T-helper 1 cell treated with Interleukin-12 subunit alpha and Interleukin-12 subunit beta and Interleukin-4 antibody, amounts not matched to agents 30 ng/mL and 1 ng/mL, for 36 hours (primary cell): Measurements from ENCODE around the gene AKAP6. TPM values are rescaled to one million over a fixed set of nuclear protein-coding genes. Genes with fewer than 3 reads are reported as not detected.
"Not testable (repeated sequence)": the region's sequence is repeated elsewhere in the genome, so short reads cannot be mapped to it uniquely, and the experiment has no call there.

Experiments
- intact Hi-C: fragments of 100-400 bp; cut with micrococcal nuclease; formaldehyde crosslinking; loops from one replicate; pipeline ENCODE4 v1.15.1; 2024
- total RNA-seq: library from RNA; stranded (reverse); gene quantifications from 2 replicates; pipeline ENCODE4 v1.2.3, GENCODE V29; 2022

The AKAP6 gene
- total RNA-seq, 1 donor from 2014 or later, result 0.15 TPM

- intact Hi-C loops, result loop anchor here (1.0 to 10.0 kb wide), 8 partner anchors 359 to 1923 kb away; partner anchors contain the start of gene NPAS3
These were observed 247.1 kb downstream of the AKAP6 start for GRCh38 chr14:32576088-32576795.

- intact Hi-C loops, result loop anchor here (1.0 to 10.0 kb wide), 8 partner anchors 358 to 1922 kb away; partner anchors contain the start of gene NPAS3
These were observed 247.9 kb downstream of the AKAP6 start for GRCh38 chr14:32576977-32577376.

GRCh38 chr14:32578181-32578580 is 249.1 kb downstream of the AKAP6 start:
- intact Hi-C loops, result loop anchor here (5.0 to 10.0 kb wide), 2 partner anchors 357 to 1259 kb away; partner anchors contain the start of gene NPAS3

- intact Hi-C loops, result not testable (repeated sequence)
These were observed 254.3 kb downstream of the AKAP6 start for GRCh38 chr14:32583427-32583826.

GRCh38 chr14:32584079-32584478 is 255.0 kb downstream of the AKAP6 start:
- intact Hi-C loops, result no loop called here

- intact Hi-C loops, result no loop called here
These were observed 258.4 kb downstream of the AKAP6 start for GRCh38 chr14:32587461-32587860.

- intact Hi-C loops, result loop anchor here (1.0 kb wide), 3 partner anchors 1204 to 1736 kb away; no protein-coding TSS in a partner anchor
These were observed 259.6 kb downstream of the AKAP6 start for GRCh38 chr14:32588448-32589320.

- intact Hi-C loops, result no loop called here
These were observed 261.1 kb downstream of the AKAP6 start for GRCh38 chr14:32590157-32590556.

- intact Hi-C loops, result no loop called here
These were observed 264.3 kb downstream of the AKAP6 start for GRCh38 chr14:32593290-32593942.

GRCh38 chr14:32594766-32595165 is 265.7 kb downstream of the AKAP6 start:
- intact Hi-C loops, result no loop called here

- intact Hi-C loops, result no loop called here
These were observed 266.4 kb downstream of the AKAP6 start for GRCh38 chr14:32595497-32595896.

- intact Hi-C loops, result no loop called here
These were observed 267.3 kb downstream of the AKAP6 start for GRCh38 chr14:32596390-32596789.

- intact Hi-C loops, result loop anchor here (2.0 kb wide), 1 partner anchor 75 kb away; no protein-coding TSS in a partner anchor
These were observed 268.7 kb downstream of the AKAP6 start for GRCh38 chr14:32597771-32598170.

- intact Hi-C loops, result no loop called here
These were observed 272.0 kb downstream of the AKAP6 start for GRCh38 chr14:32601069-32601468.

GRCh38 chr14:32601906-32602305 is 272.8 kb downstream of the AKAP6 start:
- intact Hi-C loops, result no loop called here

- intact Hi-C loops, result no loop called here
These were observed 273.6 kb downstream of the AKAP6 start for GRCh38 chr14:32602699-32603098.

GRCh38 chr14:32603992-32604565 is 275.0 kb downstream of the AKAP6 start:
- intact Hi-C loops, result no loop called here

- intact Hi-C loops, result no loop called here
These were observed 277.2 kb downstream of the AKAP6 start for GRCh38 chr14:32606301-32606700.

- intact Hi-C loops, result no loop called here
These were observed 278.3 kb downstream of the AKAP6 start for GRCh38 chr14:32607399-32607798.

- intact Hi-C loops, result no loop called here
These were observed 279.8 kb downstream of the AKAP6 start for GRCh38 chr14:32608857-32609256.

- intact Hi-C loops, result no loop called here
These were observed 280.3 kb downstream of the AKAP6 start for GRCh38 chr14:32609388-32609787.
